Stimulated activated naive CD8-positive, alpha-beta T cell treated with anti-CD3 and anti-CD28 coated beads, Interleukin-15, amount 100 ng/mL, for 72 hours (primary cell): ENCODE data around the gene NAA15.
"Not testable (repeated sequence)": the region's sequence is repeated elsewhere in the genome, so short reads cannot be mapped to it uniquely, and the experiment has no call there.

Experiments used
- ATAC-seq: fragments of 150-1000 bp; cut with Tn5 transposase; 2 replicates; pipeline ENCODE4 v1.10.0; 2021; ENCODE audit warnings: mild to moderate bottlenecking, moderate library complexity
- DNase-seq, 2 donors: peaks; one replicate each; pipeline ENCODE4 v3.0.0; 2021 to 2022
- H3K27ac Mint-ChIP-seq, 2 donors: one replicate each; pipeline ENCODE4 v1.8.0; 2022; ENCODE audit warnings: mild to moderate bottlenecking in 2 of 2, mixed read lengths in 2 of 2, moderate library complexity in 2 of 2
- H3K27me3 Mint-ChIP-seq: one replicate; pipeline ENCODE4 v1.8.0; 2022; ENCODE audit warnings: mixed read lengths
- H3K4me1 Mint-ChIP-seq: one replicate; pipeline ENCODE4 v1.8.0; 2022; ENCODE audit warnings: mild to moderate bottlenecking, mixed read lengths
- H3K4me3 Mint-ChIP-seq, 2 donors: one replicate each; pipeline ENCODE4 v1.8.0; 2022; ENCODE audit warnings: mild to moderate bottlenecking in 2 of 2, mixed read lengths in 2 of 2, moderate library complexity in 1 of 2
- H3K9me3 Mint-ChIP-seq, 2 donors: one replicate each; pipeline ENCODE4 v1.8.0; 2022; ENCODE audit warnings: mixed read lengths in 2 of 2

The NAA15 gene

GRCh38 chr4:139301113-139301820 lies at the start of gene NAA15:
Gene NAA15, plus strand, starts transcription at chr4:139301505. Its CDS starts 273 bp downstream, at chr4:139301778.
- peak within 1 kb of the TSS; percentile 92 for H3K4me3 Mint-ChIP-seq
- peak within 1 kb of the TSS; percentile 98 for H3K27ac Mint-ChIP-seq
- peaks cover 57% of the 10 kb centered on the region for H3K4me1 Mint-ChIP-seq
- DNase-seq (peak; percentile 96 to 98), ATAC-seq (peak; percentile 92)
- H3K9me3 Mint-ChIP-seq = no peaks in the 10 kb centered on the region
- H3K27me3 Mint-ChIP-seq = no peaks in the 10 kb centered on the region

- H3K4me1 Mint-ChIP-seq = no peaks in the 10 kb centered on the region
- no peak overlapping the region for H3K4me3 Mint-ChIP-seq
- H3K27ac Mint-ChIP-seq = no peak overlapping the region
- ATAC-seq = no peak
- no peaks in the 10 kb centered on the region for H3K27me3 Mint-ChIP-seq
- H3K9me3 Mint-ChIP-seq = no peaks in the 10 kb centered on the region
- DNase-seq = no peak
Measured at GRCh38 chr4:139253046-139253445, 48.3 kb upstream of the NAA15 start.

- ATAC-seq = no peak
- Mint-ChIP-seq H3K27ac (no peak overlapping the region), H3K4me3 (no peak overlapping the region), H3K27me3 (no peaks in the 10 kb centered on the region), H3K9me3 (no peaks in the 10 kb centered on the region), H3K4me1 (no peaks in the 10 kb centered on the region)
- DNase-seq = no peak
Measured at GRCh38 chr4:139253713-139254112, 47.6 kb upstream of the NAA15 start.

- H3K9me3 Mint-ChIP-seq, ATAC-seq, H3K4me3 Mint-ChIP-seq, H3K27ac Mint-ChIP-seq, DNase-seq, H3K27me3 Mint-ChIP-seq, H3K4me1 Mint-ChIP-seq: not testable (repeated sequence)
Measured at GRCh38 chr4:139255581-139255980, 45.7 kb upstream of the NAA15 start.

GRCh38 chr4:139256349-139256748 lies 45.0 kb upstream of the NAA15 start:
- Mint-ChIP-seq H3K4me3 (no peak overlapping the region), H3K9me3 (no peaks in the 10 kb centered on the region), H3K4me1 (no peaks in the 10 kb centered on the region), H3K27ac (no peak overlapping the region), H3K27me3 (no peaks in the 10 kb centered on the region)
- no peak for ATAC-seq
- no peak for DNase-seq

- Mint-ChIP-seq H3K27me3 (peaks cover 8% of the 10 kb centered on the region), H3K4me1 (peaks cover 19% of the 10 kb centered on the region), H3K9me3 (no peaks in the 10 kb centered on the region), H3K27ac (no peak overlapping the region), H3K4me3 (no peak overlapping the region)
- no peak for DNase-seq
- no peak for ATAC-seq
Measured at GRCh38 chr4:139265654-139266053, 35.7 kb upstream of the NAA15 start.

- Mint-ChIP-seq H3K27ac (no peak overlapping the region), H3K27me3 (peaks cover 8% of the 10 kb centered on the region), H3K4me3 (peak overlapping the region; percentile 11 to 52), H3K9me3 (no peaks in the 10 kb centered on the region), H3K4me1 (peaks cover 19% of the 10 kb centered on the region)
- ATAC-seq = no peak
- DNase-seq = no peak
Measured at GRCh38 chr4:139266208-139266582, 35.1 kb upstream of the NAA15 start.

GRCh38 chr4:139266583-139267257 lies 34.6 kb upstream of the NAA15 start:
- ATAC-seq = peak; percentile 98
- DNase-seq = peak; percentile 85 to 96
- Mint-ChIP-seq H3K4me3 (peak overlapping the region; percentile 27 to 52), H3K27ac (no peak overlapping the region), H3K9me3 (no peaks in the 10 kb centered on the region), H3K27me3 (peaks cover 8% of the 10 kb centered on the region), H3K4me1 (peaks cover 19% of the 10 kb centered on the region)

- no peaks in the 10 kb centered on the region for H3K9me3 Mint-ChIP-seq
- no peak for ATAC-seq
- H3K4me1 Mint-ChIP-seq = peaks cover 19% of the 10 kb centered on the region
- H3K27ac Mint-ChIP-seq = no peak overlapping the region
- DNase-seq = no peak
- peaks cover 8% of the 10 kb centered on the region for H3K27me3 Mint-ChIP-seq
- H3K4me3 Mint-ChIP-seq = no peak overlapping the region
Measured at GRCh38 chr4:139267301-139267700, 34.0 kb upstream of the NAA15 start.

- H3K9me3 Mint-ChIP-seq = no peaks in the 10 kb centered on the region
- no peak overlapping the region for H3K4me3 Mint-ChIP-seq
- ATAC-seq (no peak), DNase-seq (no peak)
- peaks cover 3% of the 10 kb centered on the region for H3K4me1 Mint-ChIP-seq
- peaks cover 30% of the 10 kb centered on the region for H3K27me3 Mint-ChIP-seq
- no peak overlapping the region for H3K27ac Mint-ChIP-seq
Measured at GRCh38 chr4:139273835-139274234, 27.5 kb upstream of the NAA15 start.

GRCh38 chr4:139274790-139275189 lies 26.5 kb upstream of the NAA15 start:
- Mint-ChIP-seq H3K27me3 (peaks cover 40% of the 10 kb centered on the region), H3K4me1 (peaks cover 13% of the 10 kb centered on the region), H3K9me3 (no peaks in the 10 kb centered on the region), H3K27ac (no peak overlapping the region), H3K4me3 (no peak overlapping the region)
- no peak for DNase-seq
- ATAC-seq = no peak

- Mint-ChIP-seq H3K4me1 (peaks cover 18% of the 10 kb centered on the region), H3K4me3 (no peak overlapping the region), H3K9me3 (no peaks in the 10 kb centered on the region), H3K27ac (no peak overlapping the region), H3K27me3 (peaks cover 45% of the 10 kb centered on the region)
- DNase-seq = no peak
- no peak for ATAC-seq
Measured at GRCh38 chr4:139275281-139275735, 26.0 kb upstream of the NAA15 start.

GRCh38 chr4:139278485-139278884 lies 22.8 kb upstream of the NAA15 start:
- H3K4me3 Mint-ChIP-seq = peak overlapping the region; percentile 81 to 92
- H3K27ac Mint-ChIP-seq = no peak overlapping the region
- peaks cover 56% of the 10 kb centered on the region for H3K27me3 Mint-ChIP-seq
- no peak for DNase-seq
- ATAC-seq = no peak
- peaks cover 19% of the 10 kb centered on the region for H3K4me1 Mint-ChIP-seq
- no peaks in the 10 kb centered on the region for H3K9me3 Mint-ChIP-seq

- Mint-ChIP-seq H3K27ac (no peak overlapping the region), H3K27me3 (peaks cover 56% of the 10 kb centered on the region), H3K9me3 (peaks cover 0 to under 1% of the 10 kb centered on the region in 2 donors), H3K4me1 (peaks cover 19% of the 10 kb centered on the region), H3K4me3 (peak overlapping the region; percentile 81 to 92)
- ATAC-seq (peak; percentile 67), DNase-seq (no peak)
Measured at GRCh38 chr4:139278912-139279759, 22.2 kb upstream of the NAA15 start.

- peaks cover 19% of the 10 kb centered on the region for H3K4me1 Mint-ChIP-seq
- peaks cover 56% of the 10 kb centered on the region for H3K27me3 Mint-ChIP-seq
- H3K27ac Mint-ChIP-seq = peak within 1 kb of the TSS in 1 of 2 donors; percentile 67
- H3K4me3 Mint-ChIP-seq = peak within 1 kb of the TSS; percentile 81 to 92
- peak; percentile 88 for ATAC-seq
- peaks cover 5 to 9% of the 10 kb centered on the region in 2 donors for H3K9me3 Mint-ChIP-seq
- DNase-seq = peak; percentile 26 to 28
Measured at GRCh38 chr4:139279760-139280620, 21.3 kb upstream of the NAA15 start, which contains the start of gene MGARP. Gene MGARP, minus strand, starts transcription at chr4:139280225. Its CDS starts 67 bp downstream, at chr4:139280158.
